GM13976 (cell line): ENCODE data around the gene ADAM12.

Experiments used
- DNase-seq: peaks from one replicate; pipeline ENCODE4 v3.0.0; 2012; ENCODE audit warnings: low spot score
- in situ Hi-C: fragments of 300-500 bp; cut with MboI; formaldehyde crosslinking; loops from one replicate; pipeline ENCODE4 v1.12.0; 2022; ENCODE audit warnings: low sequenced_read_pairs, mixed read lengths, inconsistent platforms; ENCODE audit not compliant: unreplicated experiment
- TF ChIP-seq, protein P1 (sequence below): IDR thresholded peaks from 2 replicates; pipeline ENCODE4 v1.5.1; 2012; ENCODE audit warnings: borderline replicate concordance, mild to moderate bottlenecking; ENCODE audit not compliant: insufficient read depth; ENCODE audit errors: extremely low read depth, missing control alignments, control extremely low read depth

ADAM12 gene

GRCh38 chr10:126147866-126148587 lies 240.2 kb downstream of the ADAM12 start:
- TF ChIP-seq, protein P1, sequence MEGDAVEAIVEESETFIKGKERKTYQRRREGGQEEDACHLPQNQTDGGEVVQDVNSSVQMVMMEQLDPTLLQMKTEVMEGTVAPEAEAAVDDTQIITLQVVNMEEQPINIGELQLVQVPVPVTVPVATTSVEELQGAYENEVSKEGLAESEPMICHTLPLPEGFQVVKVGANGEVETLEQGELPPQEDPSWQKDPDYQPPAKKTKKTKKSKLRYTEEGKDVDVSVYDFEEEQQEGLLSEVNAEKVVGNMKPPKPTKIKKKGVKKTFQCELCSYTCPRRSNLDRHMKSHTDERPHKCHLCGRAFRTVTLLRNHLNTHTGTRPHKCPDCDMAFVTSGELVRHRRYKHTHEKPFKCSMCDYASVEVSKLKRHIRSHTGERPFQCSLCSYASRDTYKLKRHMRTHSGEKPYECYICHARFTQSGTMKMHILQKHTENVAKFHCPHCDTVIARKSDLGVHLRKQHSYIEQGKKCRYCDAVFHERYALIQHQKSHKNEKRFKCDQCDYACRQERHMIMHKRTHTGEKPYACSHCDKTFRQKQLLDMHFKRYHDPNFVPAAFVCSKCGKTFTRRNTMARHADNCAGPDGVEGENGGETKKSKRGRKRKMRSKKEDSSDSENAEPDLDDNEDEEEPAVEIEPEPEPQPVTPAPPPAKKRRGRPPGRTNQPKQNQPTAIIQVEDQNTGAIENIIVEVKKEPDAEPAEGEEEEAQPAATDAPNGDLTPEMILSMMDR, result no peak
- DNase-seq, result no peak
- in situ Hi-C loops, result no loop called here

DNA sequence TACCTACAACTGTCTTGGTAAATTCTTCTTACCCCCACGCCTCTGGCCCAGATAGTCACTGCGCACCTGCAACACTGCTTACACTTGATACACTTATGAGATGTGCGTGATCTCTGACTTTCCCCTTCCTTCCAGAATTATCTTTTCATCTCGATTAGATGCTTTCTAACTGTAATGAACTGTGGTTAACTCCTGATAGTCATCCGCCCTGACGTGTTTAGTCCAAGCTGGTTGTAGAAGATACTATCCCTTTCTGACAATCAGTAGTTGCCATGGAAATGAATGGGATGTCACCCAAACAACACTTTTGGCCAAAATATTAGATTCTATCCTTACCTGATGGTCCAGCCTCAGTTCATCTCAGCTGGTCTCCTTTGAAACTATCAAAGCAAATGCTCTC lies 241.5 kb downstream of the ADAM12 start:
- in situ Hi-C loops, result no loop called here

DNA sequence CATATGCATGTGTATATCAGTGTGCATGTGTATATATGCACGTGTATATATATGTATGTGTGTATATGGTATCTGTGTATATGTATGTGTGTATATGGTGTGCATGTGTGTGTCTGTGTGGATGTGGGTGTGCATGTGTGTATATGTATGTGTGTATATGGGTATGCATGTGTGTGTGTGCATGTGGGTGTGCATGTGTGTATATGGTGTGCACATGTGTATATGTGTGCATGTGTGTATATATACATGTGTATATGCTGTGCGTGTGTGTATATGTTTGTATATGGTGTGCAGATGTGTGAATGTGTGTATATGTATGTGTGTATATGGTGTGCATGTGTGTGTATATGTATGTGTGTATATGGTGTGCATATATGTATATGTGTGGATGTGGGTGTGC lies 245.2 kb downstream of the ADAM12 start:
- TF ChIP-seq, protein P1, result no peak
- in situ Hi-C loops, result no loop called here
- DNase-seq, result no peak

More for the DNA sequence above, 241.5 kb downstream of the ADAM12 start:
- TF ChIP-seq, protein P1, result no peak
- DNase-seq, result no peak

GRCh38 chr10:126140746-126141273 lies 247.5 kb downstream of the ADAM12 start:
- DNase-seq, result no peak
- TF ChIP-seq, protein P1, result no peak
- in situ Hi-C loops, result no loop called here

DNA sequence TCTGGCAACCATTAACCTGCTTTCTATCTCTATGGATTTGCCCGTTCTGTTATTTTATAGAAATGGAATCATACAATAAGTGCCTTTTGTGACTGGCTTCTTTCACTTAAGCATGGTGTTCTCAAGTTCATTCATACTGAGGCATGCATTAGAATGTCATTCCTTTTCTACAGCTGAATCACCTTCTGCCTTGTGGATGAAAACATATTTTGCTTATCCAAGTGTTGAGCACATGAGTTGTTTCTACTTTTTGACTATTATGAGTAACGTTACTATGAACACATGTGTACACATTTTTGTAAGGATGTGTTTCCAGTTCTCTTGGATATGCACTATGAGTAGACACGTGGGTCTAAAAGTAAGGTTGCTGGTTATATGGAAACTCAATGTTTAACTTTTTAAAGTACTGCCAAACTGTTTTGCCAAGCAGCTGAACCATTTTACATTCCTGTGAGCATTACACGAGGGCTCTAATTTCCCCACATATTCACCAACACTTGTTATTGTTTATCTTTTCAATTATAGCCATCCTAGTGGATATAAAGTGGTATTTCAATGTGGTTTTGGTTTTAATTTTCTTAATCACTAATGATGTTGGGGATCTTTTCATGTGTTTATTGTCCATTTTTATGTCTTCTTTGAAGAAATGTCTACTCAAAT lies 250.6 kb downstream of the ADAM12 start:
- TF ChIP-seq, protein P1, result no peak
- no peak for DNase-seq
- in situ Hi-C loops, result no loop called here

DNA sequence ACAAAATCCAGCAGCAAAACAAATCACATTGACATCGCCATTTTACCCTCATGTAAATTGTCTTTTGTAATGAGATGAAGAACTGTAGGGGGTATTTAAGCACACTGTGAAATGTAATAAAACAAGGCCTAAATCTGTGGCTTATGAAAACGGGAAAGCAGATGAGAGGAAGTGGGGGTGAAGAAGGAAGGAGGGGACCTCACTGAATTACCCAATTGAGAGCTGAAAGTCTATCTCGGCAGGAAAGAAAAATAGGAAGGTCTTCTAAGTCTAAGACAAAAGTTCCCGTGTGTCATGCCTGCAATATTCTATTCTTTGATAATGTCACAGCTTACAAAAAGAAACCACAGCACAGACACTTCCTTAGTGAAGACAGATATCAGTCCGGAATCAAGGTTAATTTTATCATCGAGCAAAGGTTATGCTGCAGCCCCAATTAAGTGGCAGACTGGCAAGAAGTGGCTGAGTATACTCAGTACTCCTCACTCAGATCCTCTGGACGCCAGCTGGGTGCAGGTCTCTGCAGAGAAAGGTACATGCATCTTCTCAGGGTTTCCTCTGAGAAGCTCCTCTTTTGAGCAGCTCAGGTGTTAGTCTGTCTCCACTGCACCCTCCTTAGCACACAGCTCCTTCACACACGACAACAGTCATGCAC lies 252.2 kb downstream of the ADAM12 start:
- in situ Hi-C loops, result no loop called here
- TF ChIP-seq, protein P1, result no peak
- DNase-seq, result no peak
